HepG2 (cell line): ENCODE data around the gene NEDD4L. TPM values are rescaled to one million over a fixed set of nuclear protein-coding genes. Genes with fewer than 3 reads are reported as not detected.
A peak's percentile ranks its signal among the peaks of the same experiment; 100 is the strongest.

Experiments used
- ARNT2 ChIP-seq: sonication (generic); formaldehyde crosslinking; IDR thresholded peaks from 2 replicates; pipeline ENCODE4 v1.8.0; 2022; ENCODE audit warnings: mild to moderate bottlenecking, low read depth, missing genetic modification reagents, moderate library complexity
- BRCA1 ChIP-seq: sonication (generic); formaldehyde crosslinking; IDR thresholded peaks from 2 replicates; pipeline ENCODE4 v1.4.0; 2020; ENCODE audit warnings: missing genetic modification reagents
- ETV5 ChIP-seq: IDR thresholded peaks from 2 replicates; pipeline ENCODE4 v1.6.1; 2018; ENCODE audit warnings: missing biosample characterization, missing genetic modification reagents, inconsistent platforms, borderline replicate concordance
- FOXM1 ChIP-seq: sonication (generic); formaldehyde crosslinking; IDR thresholded peaks from 2 replicates; pipeline ENCODE4 v1.5.0; 2020; ENCODE audit warnings: missing genetic modification reagents
- FOXO1 ChIP-seq: sonication (generic); formaldehyde crosslinking; IDR thresholded peaks from 2 replicates; pipeline ENCODE4 v1.4.0; 2020; ENCODE audit warnings: missing genetic modification reagents
- HMG20B ChIP-seq: conservative IDR thresholded peaks from 2 replicates; pipeline ENCODE4 v1.6.1; 2016; ENCODE audit warnings: missing genetic modification reagents, missing compliant biosample characterization
- HNRNPK ChIP-seq: fragments of 200-400 bp; formaldehyde crosslinking; IDR thresholded peaks from 2 replicates; pipeline ENCODE4 v1.6.1; 2018; ENCODE audit warnings: low read length, low read depth, moderate library complexity, mild to moderate bottlenecking; ENCODE audit not compliant: poor library complexity, severe bottlenecking
- KLF12 ChIP-seq: sonication (generic); formaldehyde crosslinking; IDR thresholded peaks from 2 replicates; pipeline ENCODE4 v1.4.0; 2020; ENCODE audit warnings: missing genetic modification reagents, borderline replicate concordance
- MAF1 ChIP-seq: sonication (generic); formaldehyde crosslinking; IDR thresholded peaks from 2 replicates; pipeline ENCODE4 v1.5.0; 2020; ENCODE audit warnings: missing genetic modification reagents, borderline replicate concordance
- RAD21 ChIP-seq: fragments of 450-650 bp; formaldehyde crosslinking; IDR thresholded peaks from 2 replicates; pipeline ENCODE4 v1.5.0; 2020; ENCODE audit warnings: mild to moderate bottlenecking
- STAT5B ChIP-seq: sonication (generic); formaldehyde crosslinking; IDR thresholded peaks from 2 replicates; pipeline ENCODE4 v1.4.0; 2020; ENCODE audit warnings: missing genetic modification reagents
- ZNF33B ChIP-seq: sonication (generic); formaldehyde crosslinking; IDR thresholded peaks from 2 replicates; pipeline ENCODE4 v1.5.1; 2020; ENCODE audit warnings: mild to moderate bottlenecking, missing genetic modification reagents
- ZNF720 ChIP-seq: sonication (generic); formaldehyde crosslinking; IDR thresholded peaks from 2 replicates; pipeline ENCODE4 v1.4.0; 2020; ENCODE audit warnings: missing genetic modification reagents
- ZNF780A ChIP-seq: sonication (generic); formaldehyde crosslinking; IDR thresholded peaks from 2 replicates; pipeline ENCODE4 v1.8.0; 2022; ENCODE audit warnings: mild to moderate bottlenecking, missing genetic modification reagents, moderate library complexity
- ZNF782 ChIP-seq: sonication (generic); formaldehyde crosslinking; IDR thresholded peaks from 2 replicates; pipeline ENCODE4 v1.4.0; 2020; ENCODE audit warnings: missing genetic modification reagents, mild to moderate bottlenecking, borderline replicate concordance
- polyA plus RNA-seq, 8 experiments: library from polyadenylated mRNA; depleted of rRNA in 3 of 8; stranded (reverse) in 7 of 8; unstranded in 1 of 8; fragments of >200 nt; fragmentation: Illumina TruSeq in 4 of 8; extraction: Trizol in 4 of 8; gene quantifications; 2 replicates each; pipeline versions ENCODE4 v1.2.1 to v1.2.3, GENCODE V29; 2011 to 2016; ENCODE audit warnings: low read depth in 4 of 8, missing spikeins in 1 of 8, mixed read lengths in 1 of 8; ENCODE audit not compliant: insufficient read depth in 1 of 8
- total RNA-seq, 5 experiments: library from RNA; depleted of rRNA; stranded (reverse); fragments of >200 nt; fragmentation: Illumina TruSeq; extraction: Trizol; gene quantifications; 2 replicates each; pipeline ENCODE4 v1.2.3, GENCODE V29; 2016; ENCODE audit warnings: low read depth in 1 of 5
- TF ChIP-seq, protein P1 (sequence below): sonication (generic); formaldehyde crosslinking; IDR thresholded peaks from 2 replicates; pipeline ENCODE4 v1.5.0; 2020; ENCODE audit warnings: mild to moderate bottlenecking, missing genetic modification reagents
- TF ChIP-seq, protein P2 (sequence below): sonication (generic); formaldehyde crosslinking; IDR thresholded peaks from 2 replicates; pipeline ENCODE4 v1.5.1; 2020; ENCODE audit warnings: mild to moderate bottlenecking, missing genetic modification reagents, moderate library complexity
- TF ChIP-seq, protein P3 (sequence below): sonication (generic); formaldehyde crosslinking; IDR thresholded peaks from 2 replicates; pipeline ENCODE4 v1.8.0; 2022; ENCODE audit warnings: missing genetic modification reagents, mild to moderate bottlenecking, borderline replicate concordance
- TF ChIP-seq, protein P4 (sequence below): sonication (generic); formaldehyde crosslinking; IDR thresholded peaks from 2 replicates; pipeline ENCODE4 v1.4.0; 2020; ENCODE audit warnings: mild to moderate bottlenecking, missing genetic modification reagents, borderline replicate concordance

NEDD4L gene
- total and polyA plus RNA-seq, 2 of the 13 experiments (the other 11 are each of a cell fraction or from before 2014, with no cell fraction given) = 168 to 390 TPM

DNA sequence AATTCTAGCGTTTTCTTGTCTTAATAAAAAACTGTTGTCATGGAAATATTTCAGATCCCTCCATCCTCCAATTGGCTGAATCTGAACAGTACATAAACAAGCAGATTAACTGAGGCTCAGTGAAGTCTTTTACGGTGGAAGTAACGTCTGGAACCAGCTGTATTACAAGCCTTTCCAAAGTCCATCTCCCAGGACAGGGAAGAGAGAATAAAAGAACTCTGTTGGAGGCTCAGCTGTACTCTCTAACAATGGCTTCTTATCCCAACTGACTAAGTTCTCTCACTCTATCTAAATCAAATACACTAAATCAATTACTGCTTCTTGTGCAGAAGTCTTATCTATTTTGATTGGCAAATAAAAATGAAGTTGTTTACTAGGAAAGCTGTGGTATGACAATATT is 19.9 kb upstream of the NEDD4L start (continued):
- TF ChIP-seq, protein P1, sequence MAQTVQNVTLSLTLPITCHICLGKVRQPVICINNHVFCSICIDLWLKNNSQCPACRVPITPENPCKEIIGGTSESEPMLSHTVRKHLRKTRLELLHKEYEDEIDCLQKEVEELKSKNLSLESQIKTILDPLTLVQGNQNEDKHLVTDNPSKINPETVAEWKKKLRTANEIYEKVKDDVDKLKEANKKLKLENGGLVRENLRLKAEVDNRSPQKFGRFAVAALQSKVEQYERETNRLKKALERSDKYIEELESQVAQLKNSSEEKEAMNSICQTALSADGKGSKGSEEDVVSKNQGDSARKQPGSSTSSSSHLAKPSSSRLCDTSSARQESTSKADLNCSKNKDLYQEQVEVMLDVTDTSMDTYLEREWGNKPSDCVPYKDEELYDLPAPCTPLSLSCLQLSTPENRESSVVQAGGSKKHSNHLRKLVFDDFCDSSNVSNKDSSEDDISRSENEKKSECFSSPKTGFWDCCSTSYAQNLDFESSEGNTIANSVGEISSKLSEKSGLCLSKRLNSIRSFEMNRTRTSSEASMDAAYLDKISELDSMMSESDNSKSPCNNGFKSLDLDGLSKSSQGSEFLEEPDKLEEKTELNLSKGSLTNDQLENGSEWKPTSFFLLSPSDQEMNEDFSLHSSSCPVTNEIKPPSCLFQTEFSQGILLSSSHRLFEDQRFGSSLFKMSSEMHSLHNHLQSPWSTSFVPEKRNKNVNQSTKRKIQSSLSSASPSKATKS (CRISPR knock-in tag) = no peak
- TF ChIP-seq ZNF782 (no peak), ZNF720 (CRISPR knock-in tag) (no peak), ZNF780A (CRISPR knock-in tag) (no peak), BRCA1 (CRISPR knock-in tag) (no peak), RAD21 (CRISPR knock-in tag) (no peak), FOXO1 (CRISPR knock-in tag) (peak; percentile 29; the same call in 1 of the 2 replicates), ZNF33B (CRISPR knock-in tag) (no peak), STAT5B (CRISPR knock-in tag) (no peak), KLF12 (CRISPR knock-in tag) (no peak), HMG20B (CRISPR knock-in tag) (no peak), HNRNPK (no peak), ARNT2 (no peak), ETV5 (peak; percentile 26; the same call in 1 of the 2 replicates), FOXM1 (CRISPR knock-in tag) (0 out of 2 replicates have a peak, but pooled peaks have one; percentile 56), MAF1 (CRISPR knock-in tag) (no peak)
- TF ChIP-seq, protein P2, sequence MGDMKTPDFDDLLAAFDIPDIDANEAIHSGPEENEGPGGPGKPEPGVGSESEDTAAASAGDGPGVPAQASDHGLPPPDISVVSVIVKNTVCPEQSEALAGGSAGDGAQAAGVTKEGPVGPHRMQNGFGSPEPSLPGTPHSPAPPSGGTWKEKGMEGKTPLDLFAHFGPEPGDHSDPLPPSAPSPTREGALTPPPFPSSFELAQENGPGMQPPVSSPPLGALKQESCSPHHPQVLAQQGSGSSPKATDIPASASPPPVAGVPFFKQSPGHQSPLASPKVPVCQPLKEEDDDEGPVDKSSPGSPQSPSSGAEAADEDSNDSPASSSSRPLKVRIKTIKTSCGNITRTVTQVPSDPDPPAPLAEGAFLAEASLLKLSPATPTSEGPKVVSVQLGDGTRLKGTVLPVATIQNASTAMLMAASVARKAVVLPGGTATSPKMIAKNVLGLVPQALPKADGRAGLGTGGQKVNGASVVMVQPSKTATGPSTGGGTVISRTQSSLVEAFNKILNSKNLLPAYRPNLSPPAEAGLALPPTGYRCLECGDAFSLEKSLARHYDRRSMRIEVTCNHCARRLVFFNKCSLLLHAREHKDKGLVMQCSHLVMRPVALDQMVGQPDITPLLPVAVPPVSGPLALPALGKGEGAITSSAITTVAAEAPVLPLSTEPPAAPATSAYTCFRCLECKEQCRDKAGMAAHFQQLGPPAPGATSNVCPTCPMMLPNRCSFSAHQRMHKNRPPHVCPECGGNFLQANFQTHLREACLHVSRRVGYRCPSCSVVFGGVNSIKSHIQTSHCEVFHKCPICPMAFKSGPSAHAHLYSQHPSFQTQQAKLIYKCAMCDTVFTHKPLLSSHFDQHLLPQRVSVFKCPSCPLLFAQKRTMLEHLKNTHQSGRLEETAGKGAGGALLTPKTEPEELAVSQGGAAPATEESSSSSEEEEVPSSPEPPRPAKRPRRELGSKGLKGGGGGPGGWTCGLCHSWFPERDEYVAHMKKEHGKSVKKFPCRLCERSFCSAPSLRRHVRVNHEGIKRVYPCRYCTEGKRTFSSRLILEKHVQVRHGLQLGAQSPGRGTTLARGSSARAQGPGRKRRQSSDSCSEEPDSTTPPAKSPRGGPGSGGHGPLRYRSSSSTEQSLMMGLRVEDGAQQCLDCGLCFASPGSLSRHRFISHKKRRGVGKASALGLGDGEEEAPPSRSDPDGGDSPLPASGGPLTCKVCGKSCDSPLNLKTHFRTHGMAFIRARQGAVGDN (CRISPR knock-in tag) = no peak
- TF ChIP-seq, protein P3, sequence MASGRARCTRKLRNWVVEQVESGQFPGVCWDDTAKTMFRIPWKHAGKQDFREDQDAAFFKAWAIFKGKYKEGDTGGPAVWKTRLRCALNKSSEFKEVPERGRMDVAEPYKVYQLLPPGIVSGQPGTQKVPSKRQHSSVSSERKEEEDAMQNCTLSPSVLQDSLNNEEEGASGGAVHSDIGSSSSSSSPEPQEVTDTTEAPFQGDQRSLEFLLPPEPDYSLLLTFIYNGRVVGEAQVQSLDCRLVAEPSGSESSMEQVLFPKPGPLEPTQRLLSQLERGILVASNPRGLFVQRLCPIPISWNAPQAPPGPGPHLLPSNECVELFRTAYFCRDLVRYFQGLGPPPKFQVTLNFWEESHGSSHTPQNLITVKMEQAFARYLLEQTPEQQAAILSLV (CRISPR knock-in tag) = no peak
- TF ChIP-seq, protein P4, sequence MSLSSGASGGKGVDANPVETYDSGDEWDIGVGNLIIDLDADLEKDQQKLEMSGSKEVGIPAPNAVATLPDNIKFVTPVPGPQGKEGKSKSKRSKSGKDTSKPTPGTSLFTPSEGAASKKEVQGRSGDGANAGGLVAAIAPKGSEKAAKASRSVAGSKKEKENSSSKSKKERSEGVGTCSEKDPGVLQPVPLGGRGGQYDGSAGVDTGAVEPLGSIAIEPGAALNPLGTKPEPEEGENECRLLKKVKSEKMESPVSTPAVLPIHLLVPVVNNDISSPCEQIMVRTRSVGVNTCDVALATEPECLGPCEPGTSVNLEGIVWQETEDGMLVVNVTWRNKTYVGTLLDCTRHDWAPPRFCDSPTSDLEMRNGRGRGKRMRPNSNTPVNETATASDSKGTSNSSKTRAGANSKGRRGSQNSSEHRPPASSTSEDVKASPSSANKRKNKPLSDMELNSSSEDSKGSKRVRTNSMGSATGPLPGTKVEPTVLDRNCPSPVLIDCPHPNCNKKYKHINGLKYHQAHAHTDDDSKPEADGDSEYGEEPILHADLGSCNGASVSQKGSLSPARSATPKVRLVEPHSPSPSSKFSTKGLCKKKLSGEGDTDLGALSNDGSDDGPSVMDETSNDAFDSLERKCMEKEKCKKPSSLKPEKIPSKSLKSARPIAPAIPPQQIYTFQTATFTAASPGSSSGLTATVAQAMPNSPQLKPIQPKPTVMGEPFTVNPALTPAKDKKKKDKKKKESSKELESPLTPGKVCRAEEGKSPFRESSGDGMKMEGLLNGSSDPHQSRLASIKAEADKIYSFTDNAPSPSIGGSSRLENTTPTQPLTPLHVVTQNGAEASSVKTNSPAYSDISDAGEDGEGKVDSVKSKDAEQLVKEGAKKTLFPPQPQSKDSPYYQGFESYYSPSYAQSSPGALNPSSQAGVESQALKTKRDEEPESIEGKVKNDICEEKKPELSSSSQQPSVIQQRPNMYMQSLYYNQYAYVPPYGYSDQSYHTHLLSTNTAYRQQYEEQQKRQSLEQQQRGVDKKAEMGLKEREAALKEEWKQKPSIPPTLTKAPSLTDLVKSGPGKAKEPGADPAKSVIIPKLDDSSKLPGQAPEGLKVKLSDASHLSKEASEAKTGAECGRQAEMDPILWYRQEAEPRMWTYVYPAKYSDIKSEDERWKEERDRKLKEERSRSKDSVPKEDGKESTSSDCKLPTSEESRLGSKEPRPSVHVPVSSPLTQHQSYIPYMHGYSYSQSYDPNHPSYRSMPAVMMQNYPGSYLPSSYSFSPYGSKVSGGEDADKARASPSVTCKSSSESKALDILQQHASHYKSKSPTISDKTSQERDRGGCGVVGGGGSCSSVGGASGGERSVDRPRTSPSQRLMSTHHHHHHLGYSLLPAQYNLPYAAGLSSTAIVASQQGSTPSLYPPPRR (CRISPR knock-in tag) = 0 out of 2 replicates have a peak, but pooled peaks have one; percentile 32
